Measurements from ENCODE around the gene FERD3L. TPM values are rescaled to one million over a fixed set of nuclear protein-coding genes. Genes with fewer than 3 reads are reported as not detected.

FERD3L gene
- total RNA-seq, 1 donor from 2014 or later = not detected

DNA sequence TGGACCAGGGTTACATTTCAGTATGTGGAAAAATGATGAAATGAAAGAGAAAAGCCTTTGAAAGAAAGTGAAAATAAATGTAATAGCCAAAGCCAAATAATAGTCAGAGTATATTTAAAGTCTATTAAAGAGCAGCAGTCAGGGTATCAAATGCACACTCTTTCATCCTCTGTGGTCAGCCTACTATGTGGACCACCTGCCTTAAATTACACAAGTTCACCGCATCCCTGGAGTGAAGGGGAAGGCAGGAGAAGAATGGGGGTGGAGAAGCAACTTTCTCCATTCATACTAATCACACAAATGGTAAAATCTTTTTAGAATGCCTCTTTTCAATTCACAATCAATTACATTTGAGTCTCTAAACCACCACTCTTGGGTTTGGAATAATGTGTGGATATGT is 43.7 kb downstream of the FERD3L start:
- no peak for DNase-seq (ENCODE audit: low spot score)

DNA sequence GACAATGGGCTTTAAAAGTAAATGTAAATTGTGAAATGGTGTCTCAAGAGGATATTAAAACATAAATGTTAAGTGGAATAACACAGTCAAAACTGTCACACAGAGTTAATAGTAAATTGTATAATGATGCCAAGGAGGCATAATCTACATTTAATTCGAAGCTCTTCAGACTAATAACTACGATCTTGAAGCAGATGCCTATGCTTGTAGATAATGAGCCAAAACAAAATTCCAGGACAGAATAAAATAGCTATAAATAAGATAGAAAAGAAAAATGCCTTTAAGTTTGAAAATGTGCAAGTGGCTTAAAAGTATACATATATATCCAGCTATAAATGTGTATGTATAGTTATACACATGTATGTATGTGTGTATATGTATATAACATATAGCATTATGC is 45.3 kb downstream of the FERD3L start:
- DNase-seq (ENCODE audit: low spot score) = no peak

DNA sequence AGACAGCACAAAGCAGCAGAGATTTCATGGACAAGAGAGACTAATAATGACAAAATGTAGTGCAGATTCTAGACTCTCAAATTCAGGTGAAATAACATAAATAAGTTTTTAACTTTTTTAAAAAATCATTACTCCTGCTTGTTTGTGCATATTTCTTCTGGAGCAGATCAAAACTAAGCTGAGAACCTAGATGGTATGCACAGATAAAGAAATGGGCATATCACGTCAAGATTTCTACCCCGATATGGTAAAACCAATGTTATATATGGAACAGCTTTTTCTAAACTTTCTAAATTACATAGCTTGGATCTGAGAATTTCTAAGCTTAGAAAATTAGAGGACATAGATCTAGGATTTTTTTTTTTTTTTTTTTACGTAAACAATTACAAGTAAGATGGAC is 46.0 kb downstream of the FERD3L start:
- DNase-seq (ENCODE audit: low spot score) = no peak

DNA sequence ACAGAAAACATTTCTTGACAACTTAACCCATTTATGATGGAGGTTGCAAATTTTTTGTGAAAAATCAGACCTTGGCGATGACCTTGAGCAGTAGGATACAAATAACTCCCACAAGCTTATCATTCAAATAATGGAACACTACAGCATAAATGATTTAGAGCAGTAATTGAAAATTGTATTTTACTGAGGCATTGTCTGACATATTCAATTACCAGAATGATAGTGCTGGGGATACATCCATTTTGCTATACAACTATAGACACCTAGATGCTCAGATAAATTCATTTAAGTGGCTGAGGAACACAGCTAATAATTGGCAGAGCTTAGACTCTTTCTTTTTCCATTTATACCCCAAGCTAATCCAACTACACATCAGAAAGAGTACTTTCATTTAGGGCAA is 46.7 kb downstream of the FERD3L start:
- no peak for DNase-seq (ENCODE audit: low spot score)

DNA sequence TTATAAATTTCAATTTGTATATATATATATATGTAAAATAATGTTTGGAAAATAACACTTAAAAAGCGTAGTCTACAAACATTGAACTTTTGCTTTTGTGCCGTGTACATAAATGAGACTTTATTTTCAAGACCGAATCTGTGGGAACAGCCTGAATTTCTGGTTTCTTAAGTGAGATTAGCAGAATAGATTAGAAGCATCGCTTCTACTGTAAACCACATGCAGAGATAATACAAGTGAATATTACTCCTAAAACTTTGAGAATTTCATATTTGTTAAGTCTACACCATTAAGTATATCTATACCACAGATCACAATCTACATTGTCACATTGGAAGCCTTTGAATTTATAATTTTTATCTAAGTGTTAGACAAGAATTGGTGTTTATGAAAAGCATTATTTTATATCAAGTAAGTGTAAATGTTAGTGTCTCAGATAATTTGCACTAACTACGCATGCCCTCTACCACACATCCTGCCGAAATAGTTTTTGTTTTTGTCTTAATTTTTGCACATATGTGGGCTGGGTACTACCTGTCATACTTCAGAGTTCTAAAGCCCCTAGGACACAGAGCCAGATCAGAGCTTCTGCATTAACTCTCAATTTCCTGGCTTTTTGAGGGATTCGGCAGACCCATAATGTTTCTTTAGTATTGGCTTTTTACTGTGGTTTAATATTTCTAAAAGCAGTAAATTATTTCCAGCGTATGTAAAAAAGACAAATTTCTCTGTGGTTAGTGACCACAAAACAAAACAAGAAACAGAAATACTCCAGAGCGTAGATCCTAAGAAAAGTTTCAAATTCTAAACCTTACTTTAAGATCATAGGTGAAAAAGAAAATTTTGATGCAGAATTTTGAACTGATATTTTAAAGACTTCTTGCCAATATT is 47.8 kb downstream of the FERD3L start:
- DNase-seq (ENCODE audit: low spot score) = no peak

DNA sequence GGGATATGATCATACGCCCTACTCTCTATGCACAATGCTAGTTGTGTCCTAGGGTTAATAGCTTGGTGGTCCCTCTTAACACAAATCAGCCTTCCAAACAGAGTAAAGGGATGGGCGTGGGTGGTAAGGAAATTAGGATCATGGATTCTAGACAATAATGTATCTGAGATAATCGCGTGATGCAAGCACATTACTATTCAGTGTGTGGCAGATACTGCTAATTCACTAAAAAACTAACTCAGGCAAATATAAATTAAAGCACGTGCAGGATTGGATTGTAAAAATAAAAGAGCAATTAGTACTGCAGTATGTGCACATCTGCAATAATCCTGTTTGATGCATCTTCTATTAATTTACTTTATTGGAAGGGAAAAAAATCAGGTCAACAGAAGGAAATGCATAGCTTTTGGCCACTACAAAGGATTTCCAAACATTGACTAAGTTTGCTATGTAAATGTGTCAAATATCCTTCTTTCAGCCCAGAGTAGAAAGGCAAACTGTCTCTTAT is 49.8 kb downstream of the FERD3L start:
- DNase-seq (ENCODE audit: low spot score) = no peak

Other genes starting within 250 kb of the FERD3L start
- gene TWIST1, start 27.8 kb downstream of the FERD3L start, total RNA-seq (ENCODE audit: insufficient read depth, low replicate concordance) = 51.5 TPM

Measured in umbilical cord (tissue), 2 donors.